ENCODE data around the gene TLCD3A. TPM values are rescaled to one million over a fixed set of nuclear protein-coding genes. Genes with fewer than 3 reads are reported as not detected.

TLCD3A gene
- total RNA-seq, 4 donors from 2014 or later: 9.0 to 13.7 (median 10.9) TPM

- TF ChIP-seq CTCF (IDR thresholded peaks at IDR 0.05) (no peak), POLR2A (IDR thresholded peaks at IDR 0.05) (no peak)
- peak overlapping the region; percentile 75 to 90 (median 80) for H3K4me3 ChIP-seq (replicated peaks in 1 of 3)
- intact Hi-C loops (cut with DNase I): no loop called here
- DNase-seq: no peak
- no peaks in the 10 kb centered on the region for H3K36me3 ChIP-seq
- no peaks in the 10 kb centered on the region for H3K27me3 ChIP-seq
- peaks cover 8 to 15% of the 10 kb centered on the region in 2 donors for H3K4me1 ChIP-seq
- peak overlapping the region in 2 of 3 donors; percentile 40 to 52 for H3K27ac ChIP-seq
- 29% methylated on average over 8 of the region's 26 CpGs; no CpG with 5 or more reads in 1 of the 2 donors for WGBS, 2 donors
- no peaks in the 10 kb centered on the region for H3K9me3 ChIP-seq
Measured at GRCh38 chr17:731644-732066, 741 bp upstream of the TLCD3A start.

GRCh38 chr17:732902-733720 is 715 bp downstream of the TLCD3A start:
- Histone ChIP-seq H3K4me1 (peaks cover 8 to 15% of the 10 kb centered on the region in 2 donors), H3K36me3 (no peaks in the 10 kb centered on the region), H3K27me3 (no peaks in the 10 kb centered on the region), H3K27ac (peak overlapping the region in 2 of 3 donors; percentile 43 to 73), H3K4me3 (replicated peaks in 1 of 3) (peak overlapping the region; percentile 2 to 90 (median 58)), H3K9me3 (no peaks in the 10 kb centered on the region)
- TF ChIP-seq CTCF (IDR thresholded peaks at IDR 0.05): no peak
- TF ChIP-seq POLR2A (IDR thresholded peaks at IDR 0.05): peak in 1 of 2 donors; percentile 13
- DNase-seq: peak; percentile 61 to 66
- intact Hi-C loops (cut with DNase I): no loop called here
- 26 to 38% methylated on average over 13 to 25 of the region's 57 CpGs for WGBS, 2 donors

- Histone ChIP-seq H3K4me1 (peaks cover 8 to 15% of the 10 kb centered on the region in 2 donors), H3K4me3 (replicated peaks in 1 of 3) (no peak overlapping the region), H3K9me3 (no peaks in the 10 kb centered on the region), H3K27ac (no peak overlapping the region), H3K36me3 (no peaks in the 10 kb centered on the region), H3K27me3 (no peaks in the 10 kb centered on the region)
- TF ChIP-seq CTCF (IDR thresholded peaks at IDR 0.05) (no peak), POLR2A (IDR thresholded peaks at IDR 0.05) (no peak)
- intact Hi-C loops (cut with DNase I): no loop called here
- WGBS, 2 donors: 76 to 79% methylated on average over 10 of the region's 10 CpGs
- no peak for DNase-seq
Measured at GRCh38 chr17:733743-734142, 1.3 kb downstream of the TLCD3A start.

GRCh38 chr17:737561-738113 is 5.2 kb downstream of the TLCD3A start:
- Histone ChIP-seq H3K4me3 (replicated peaks in 1 of 3) (no peak overlapping the region), H3K27me3 (no peaks in the 10 kb centered on the region), H3K4me1 (peaks cover 8 to 9% of the 10 kb centered on the region in 2 donors), H3K9me3 (no peaks in the 10 kb centered on the region), H3K27ac (no peak overlapping the region), H3K36me3 (peaks cover 7 to 20% of the 10 kb centered on the region in 2 donors)
- intact Hi-C loops (cut with DNase I): no loop called here
- DNase-seq: no peak
- WGBS, 2 donors: 95% methylated on average over 13 of the region's 13 CpGs
- TF ChIP-seq CTCF (IDR thresholded peaks at IDR 0.05): no peak

Data from thyroid gland (tissue), 4 donors.